ENCODE results near the gene KDELR3.

Gene KDELR3

DNA sequence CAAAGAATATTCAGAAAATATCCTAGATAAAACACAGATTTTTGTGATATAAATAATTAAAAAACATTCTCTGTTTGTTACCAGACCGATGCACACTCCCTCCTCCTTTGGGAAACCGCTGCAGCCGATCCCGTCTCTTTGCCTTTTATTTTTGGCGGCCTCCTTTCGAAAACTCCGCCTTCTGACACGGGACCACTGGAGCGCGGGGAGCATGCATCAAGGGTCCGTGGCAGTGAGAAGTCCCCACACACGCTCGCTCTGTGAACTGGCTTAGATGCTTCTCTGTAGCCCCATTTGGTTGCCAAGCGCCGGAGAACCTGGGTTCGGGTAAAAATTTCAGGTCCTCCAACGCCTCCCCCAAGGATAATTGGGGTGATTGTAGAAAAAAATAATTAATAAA lies 21.2 kb downstream of the KDELR3 start:
- Histone ChIP-seq H3K4me1 (ENCODE audit: insufficient read depth, insufficient read length) (peaks cover 7% of the 10 kb centered on the region), H3K9ac (ENCODE audit: insufficient read length, low read depth) (no peak overlapping the region), H3K27me3 (ENCODE audit: insufficient read depth, insufficient read length) (no peaks in the 10 kb centered on the region), H3K36me3 (ENCODE audit: insufficient read depth, insufficient read length, low read length) (peaks cover 93% of the 10 kb centered on the region), H3K9me3 (ENCODE audit: insufficient read depth, low read length) (no peaks in the 10 kb centered on the region), H3K4me3 (ENCODE audit: insufficient read length, low read depth) (no peak overlapping the region)
- DNase-seq (ENCODE audit: low read depth, low spot score), result no peak
- TF ChIP-seq SUZ12 (IDR thresholded peaks at IDR 0.05; ENCODE audit: extremely low read depth, insufficient read depth, insufficient read length), result no peak

- no peak for TF ChIP-seq ZNF274 (IDR thresholded peaks at IDR 0.05; ENCODE audit: low read depth, low read length)
- no peak for TF ChIP-seq SUZ12 (IDR thresholded peaks at IDR 0.05; ENCODE audit: extremely low read depth, insufficient read depth, insufficient read length)
- TF ChIP-seq YY1 (IDR thresholded peaks at IDR 0.05; ENCODE audit: insufficient read depth, insufficient read length), result no peak
- H3K4me1 ChIP-seq (ENCODE audit: insufficient read depth, insufficient read length), result peaks cover 7% of the 10 kb centered on the region
- DNase-seq (ENCODE audit: low read depth, low spot score), result no peak
- H3K27me3 ChIP-seq (ENCODE audit: insufficient read depth, insufficient read length), result no peaks in the 10 kb centered on the region
- H3K36me3 ChIP-seq (ENCODE audit: insufficient read depth, insufficient read length, low read length), result peaks cover 93% of the 10 kb centered on the region
- no peak overlapping the region for H3K4me3 ChIP-seq (ENCODE audit: insufficient read length, low read depth)
- H3K9me3 ChIP-seq (ENCODE audit: insufficient read depth, low read length), result no peaks in the 10 kb centered on the region
- H3K9ac ChIP-seq (ENCODE audit: insufficient read length, low read depth), result no peak overlapping the region
Measured at GRCh38 chr22:38489561-38490145, 21.8 kb downstream of the KDELR3 start.

GRCh38 chr22:38490475-38490874 lies 22.6 kb downstream of the KDELR3 start:
- peaks cover 7% of the 10 kb centered on the region for H3K4me1 ChIP-seq (ENCODE audit: insufficient read depth, insufficient read length)
- H3K9me3 ChIP-seq (ENCODE audit: insufficient read depth, low read length), result no peaks in the 10 kb centered on the region
- peaks cover 93% of the 10 kb centered on the region for H3K36me3 ChIP-seq (ENCODE audit: insufficient read depth, insufficient read length, low read length)
- no peaks in the 10 kb centered on the region for H3K27me3 ChIP-seq (ENCODE audit: insufficient read depth, insufficient read length)
- no peak for DNase-seq (ENCODE audit: low read depth, low spot score)
- TF ChIP-seq YY1 (IDR thresholded peaks at IDR 0.05; ENCODE audit: insufficient read depth, insufficient read length) (no peak), SUZ12 (IDR thresholded peaks at IDR 0.05; ENCODE audit: extremely low read depth, insufficient read depth, insufficient read length) (no peak), ZNF274 (IDR thresholded peaks at IDR 0.05; ENCODE audit: low read depth, low read length) (no peak)
- H3K9ac ChIP-seq (ENCODE audit: insufficient read length, low read depth), result no peak overlapping the region
- H3K4me3 ChIP-seq (ENCODE audit: insufficient read length, low read depth), result no peak overlapping the region

- Histone ChIP-seq H3K9me3 (ENCODE audit: insufficient read depth, low read length) (no peaks in the 10 kb centered on the region), H3K4me1 (ENCODE audit: insufficient read depth, insufficient read length) (peaks cover 5% of the 10 kb centered on the region), H3K36me3 (ENCODE audit: insufficient read depth, insufficient read length, low read length) (peaks cover 95% of the 10 kb centered on the region), H3K4me3 (ENCODE audit: insufficient read length, low read depth) (no peak overlapping the region), H3K9ac (ENCODE audit: insufficient read length, low read depth) (no peak overlapping the region), H3K27me3 (ENCODE audit: insufficient read depth, insufficient read length) (no peaks in the 10 kb centered on the region)
- no peak for DNase-seq (ENCODE audit: low read depth, low spot score)
- TF ChIP-seq ZNF274 (IDR thresholded peaks at IDR 0.05; ENCODE audit: low read depth, low read length), result no peak
- TF ChIP-seq YY1 (IDR thresholded peaks at IDR 0.05; ENCODE audit: insufficient read depth, insufficient read length), result no peak
- TF ChIP-seq SUZ12 (IDR thresholded peaks at IDR 0.05; ENCODE audit: extremely low read depth, insufficient read depth, insufficient read length), result no peak
Measured at GRCh38 chr22:38490915-38491314, 23.0 kb downstream of the KDELR3 start.

- peaks cover 3% of the 10 kb centered on the region for H3K4me1 ChIP-seq (ENCODE audit: insufficient read depth, insufficient read length)
- no peaks in the 10 kb centered on the region for H3K27me3 ChIP-seq (ENCODE audit: insufficient read depth, insufficient read length)
- no peak overlapping the region for H3K9ac ChIP-seq (ENCODE audit: insufficient read length, low read depth)
- TF ChIP-seq YY1 (IDR thresholded peaks at IDR 0.05; ENCODE audit: insufficient read depth, insufficient read length) (no peak), SUZ12 (IDR thresholded peaks at IDR 0.05; ENCODE audit: extremely low read depth, insufficient read depth, insufficient read length) (no peak)
- H3K36me3 ChIP-seq (ENCODE audit: insufficient read depth, insufficient read length, low read length), result peaks cover 95% of the 10 kb centered on the region
- no peaks in the 10 kb centered on the region for H3K9me3 ChIP-seq (ENCODE audit: insufficient read depth, low read length)
- no peak overlapping the region for H3K4me3 ChIP-seq (ENCODE audit: insufficient read length, low read depth)
- DNase-seq (ENCODE audit: low read depth, low spot score), result no peak
Measured at GRCh38 chr22:38491707-38492348, 23.9 kb downstream of the KDELR3 start.

GRCh38 chr22:38494498-38494897 lies 26.6 kb downstream of the KDELR3 start:
- TF ChIP-seq YY1 (IDR thresholded peaks at IDR 0.05; ENCODE audit: insufficient read depth, insufficient read length) (no peak), SUZ12 (IDR thresholded peaks at IDR 0.05; ENCODE audit: extremely low read depth, insufficient read depth, insufficient read length) (no peak), ZNF274 (IDR thresholded peaks at IDR 0.05; ENCODE audit: low read depth, low read length) (no peak)
- H3K27me3 ChIP-seq (ENCODE audit: insufficient read depth, insufficient read length), result no peaks in the 10 kb centered on the region
- peaks cover 3% of the 10 kb centered on the region for H3K4me1 ChIP-seq (ENCODE audit: insufficient read depth, insufficient read length)
- no peak for DNase-seq (ENCODE audit: low read depth, low spot score)
- H3K9ac ChIP-seq (ENCODE audit: insufficient read length, low read depth), result no peak overlapping the region
- peaks cover 95% of the 10 kb centered on the region for H3K36me3 ChIP-seq (ENCODE audit: insufficient read depth, insufficient read length, low read length)
- no peaks in the 10 kb centered on the region for H3K9me3 ChIP-seq (ENCODE audit: insufficient read depth, low read length)
- no peak overlapping the region for H3K4me3 ChIP-seq (ENCODE audit: insufficient read length, low read depth)

DNA sequence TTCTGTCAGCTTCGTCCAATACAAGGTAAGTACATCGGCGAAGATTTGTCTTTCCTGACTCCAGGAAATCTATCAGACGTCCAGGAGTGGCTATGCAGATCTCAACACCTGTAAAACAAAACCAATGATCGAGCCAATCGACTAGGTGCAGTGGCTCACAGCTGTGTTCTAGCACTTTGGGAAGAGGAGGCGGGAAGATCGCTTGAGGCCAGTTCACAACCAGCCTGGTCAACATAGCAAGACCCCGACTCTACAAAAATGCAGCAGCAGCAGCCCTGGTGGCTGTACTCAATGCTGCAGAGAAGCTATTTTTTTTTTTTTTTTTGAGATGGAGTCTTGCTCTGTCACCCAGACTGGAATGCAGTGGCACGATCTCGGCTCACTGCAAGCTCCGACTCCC lies 27.0 kb downstream of the KDELR3 start:
- Histone ChIP-seq H3K9me3 (ENCODE audit: insufficient read depth, low read length) (no peaks in the 10 kb centered on the region), H3K36me3 (ENCODE audit: insufficient read depth, insufficient read length, low read length) (peaks cover 95% of the 10 kb centered on the region), H3K4me1 (ENCODE audit: insufficient read depth, insufficient read length) (peaks cover 2% of the 10 kb centered on the region), H3K4me3 (ENCODE audit: insufficient read length, low read depth) (no peak overlapping the region), H3K9ac (ENCODE audit: insufficient read length, low read depth) (no peak overlapping the region), H3K27me3 (ENCODE audit: insufficient read depth, insufficient read length) (no peaks in the 10 kb centered on the region)
- TF ChIP-seq SUZ12 (IDR thresholded peaks at IDR 0.05; ENCODE audit: extremely low read depth, insufficient read depth, insufficient read length) (no peak), YY1 (IDR thresholded peaks at IDR 0.05; ENCODE audit: insufficient read depth, insufficient read length) (no peak), ZNF274 (IDR thresholded peaks at IDR 0.05; ENCODE audit: low read depth, low read length) (no peak)
- no peak for DNase-seq (ENCODE audit: low read depth, low spot score)
